Heart left ventricle (tissue), 13 donors: Measurements from ENCODE around the gene APP.

Experiments
- CTCF ChIP-seq, 12 donors: fragments of 200-600 bp; sonication (generic) in 4 of 12; IDR thresholded peaks; one replicate each; pipeline versions ENCODE4 v1.5.0 to v1.8.0; 2018 to 2022; ENCODE audit warnings: antibody characterized with exemption in 12 of 12, mild to moderate bottlenecking in 5 of 12
- POLR2A ChIP-seq, 2 donors: fragments of 450-650 bp; IDR thresholded peaks; one replicate each; pipeline ENCODE4 v1.6.1; 2017; ENCODE audit warnings: antibody characterized with exemption in 2 of 2, mild to moderate bottlenecking in 2 of 2, moderate library complexity in 2 of 2
- donor health status: ischemic (EF 13 %, LVEDD 7.1; RV severe dilation, severe dysfunction).
- donor health status: DM: no; HTN: yes; CAD: no.
- donor health status: DM: no; HTN: no; CAD: no.
- donor health status: ischemic (EF 25% LVEDD 6.9; RV normal size, moderate dysfunction).
- donor health status: ischemic (EF 25% LVEDD 5.7; RV mildly dilated, moderate dysfunction).
- donor health status: ischemic (EF 35%, LVEDD 5.7; RV mildly dilated, moderate dysfunction).
- donor health status: nonischemic (EF 11% LVEDD 7.7; RV severe dilation, severe dysfunction).
- donor health status: DM: yes; HTN: yes; CAD: no.
- donor health status: PGD.
- donor health status: ischemic (EF 29% LVEDD 5.4; RV normal size, mild dysfunction).
- donor health status: nonischemic (EF 23%, LVEDD 6.1; RV moderate dilation, normal function).

GRCh38 chr21:26095131-26095530 is 75.4 kb downstream of the APP start:
- TF ChIP-seq CTCF (IDR thresholded peaks at IDR 0.05) (no peak), POLR2A (IDR thresholded peaks at IDR 0.05) (no peak)
